ENCODE data around the gene ATP6V0C.

- no peak for TF ChIP-seq CTCF (IDR thresholded peaks at IDR 0.05 in 4 of 5, conservative IDR thresholded peaks at IDR 0.05 in 1 of 5)
- TF ChIP-seq POLR2A (IDR thresholded peaks at IDR 0.05) = no peak
Observed at GRCh38 chr16:2531371-2531695, 17.6 kb downstream of the ATP6V0C start, which contains the start of gene CEMP1.

All from gastrocnemius medialis (tissue), 4 donors.